Skin epidermis (tissue), 12 donors: ENCODE results near the gene PNN.
A peak's percentile ranks its signal among the peaks of the same experiment; 100 is the strongest.
"Not testable (repeated sequence)": the region's sequence is repeated elsewhere in the genome, so short reads cannot be mapped to it uniquely, and the experiment has no call there.

Experiments used
- H3K27ac ChIP-seq, 21 experiments: fragments of 200-600 bp; sonication (generic) in 11 of 21; one replicate each; pipeline ENCODE4 v1.5.0; 2020; ENCODE audit warnings: mild to moderate bottlenecking in 3 of 21, inconsistent platforms in 2 of 21, moderate library complexity in 2 of 21
- H3K4me3 ChIP-seq, 7 experiments: fragments of 200-600 bp; sonication (generic) in 2 of 7; one replicate each; pipeline ENCODE4 v1.5.0; 2020; ENCODE audit warnings: inconsistent platforms in 2 of 7, mild to moderate bottlenecking in 2 of 7, moderate library complexity in 1 of 7

The PNN gene

DNA sequence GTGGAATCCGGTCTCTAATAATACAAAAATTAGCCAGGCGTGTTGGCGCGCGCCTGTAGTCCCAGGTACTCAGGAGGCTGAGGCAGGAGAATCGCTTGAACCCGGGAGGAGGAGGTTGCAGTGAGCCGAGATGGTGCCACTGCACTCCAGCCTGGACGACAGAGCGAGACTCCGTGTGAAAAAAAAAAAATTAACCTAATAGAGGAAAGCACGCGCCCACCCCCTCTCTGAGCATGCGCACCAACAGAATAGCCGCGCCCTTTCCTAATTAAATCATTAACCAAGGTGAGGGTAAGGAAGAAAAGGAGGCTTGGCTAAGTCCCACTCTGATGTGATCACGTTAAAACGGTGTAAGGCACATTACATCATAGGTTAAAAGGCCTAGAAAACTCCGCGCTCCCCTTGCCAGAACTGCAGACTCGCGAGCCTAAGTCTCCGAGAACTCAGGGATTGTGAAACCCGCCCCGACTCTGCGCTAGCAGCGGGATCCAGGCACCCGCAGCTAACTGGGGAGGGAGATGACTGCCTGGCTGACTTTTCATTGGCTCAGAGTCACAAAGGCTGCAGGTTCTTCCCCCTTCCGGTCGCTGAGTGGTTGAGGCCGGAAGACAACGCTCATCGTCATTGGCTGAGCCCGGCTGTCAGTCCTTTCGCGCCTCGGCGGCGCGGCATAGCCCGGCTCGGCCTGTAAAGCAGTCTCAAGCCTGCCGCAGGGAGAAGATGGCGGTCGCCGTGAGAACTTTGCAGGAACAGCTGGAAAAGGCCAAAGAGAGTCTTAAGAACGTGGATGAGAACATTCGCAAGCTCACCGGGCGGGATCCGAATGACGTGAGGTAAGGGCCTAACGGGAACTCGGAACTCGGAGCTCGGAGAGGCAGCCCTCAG is at the start of gene PNN:
PNN (plus strand) TSS at position 695 of the 885 bp plus-strand sequence; CDS start at position 721, 26 bp downstream.
- H3K27ac ChIP-seq, result peak within 1 kb of the TSS; percentile 74 to 98 (median 93)
- peak within 1 kb of the TSS; percentile 84 to 97 (median 94) for H3K4me3 ChIP-seq

GRCh38 chr14:39137835-39138234 is 37.2 kb upstream of the PNN start:
- H3K4me3 ChIP-seq, H3K27ac ChIP-seq: not testable (repeated sequence)

DNA sequence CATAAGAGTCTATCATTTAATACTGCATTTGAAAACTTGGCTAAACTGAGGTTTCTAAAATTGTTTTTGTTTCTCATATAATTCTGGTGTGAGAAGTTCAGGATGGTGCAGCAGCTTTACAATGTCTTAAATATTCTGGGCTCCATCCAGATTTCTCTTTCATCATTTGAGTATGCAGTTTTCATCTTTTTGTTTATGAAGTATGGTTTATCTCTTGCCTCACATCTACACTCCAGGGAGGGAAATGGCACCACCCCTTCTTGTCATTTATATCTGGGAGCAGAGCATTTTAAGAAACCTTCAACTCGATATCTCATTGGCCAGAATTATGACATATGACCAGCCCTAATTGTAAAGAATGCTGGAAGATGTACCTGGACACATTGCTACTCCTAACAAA is 36.6 kb upstream of the PNN start:
- H3K27ac ChIP-seq, result no peak overlapping the region
- no peak overlapping the region for H3K4me3 ChIP-seq

GRCh38 chr14:39140170-39140569 is 34.9 kb upstream of the PNN start:
- H3K4me3 ChIP-seq, result no peak overlapping the region
- H3K27ac ChIP-seq, result no peak overlapping the region

- not testable (repeated sequence) for H3K4me3 ChIP-seq, H3K27ac ChIP-seq
These were observed 33.4 kb upstream of the PNN start for GRCh38 chr14:39141623-39142022.

- H3K4me3 ChIP-seq, H3K27ac ChIP-seq: not testable (repeated sequence)
These were observed 31.8 kb upstream of the PNN start for GRCh38 chr14:39143226-39143625.

DNA sequence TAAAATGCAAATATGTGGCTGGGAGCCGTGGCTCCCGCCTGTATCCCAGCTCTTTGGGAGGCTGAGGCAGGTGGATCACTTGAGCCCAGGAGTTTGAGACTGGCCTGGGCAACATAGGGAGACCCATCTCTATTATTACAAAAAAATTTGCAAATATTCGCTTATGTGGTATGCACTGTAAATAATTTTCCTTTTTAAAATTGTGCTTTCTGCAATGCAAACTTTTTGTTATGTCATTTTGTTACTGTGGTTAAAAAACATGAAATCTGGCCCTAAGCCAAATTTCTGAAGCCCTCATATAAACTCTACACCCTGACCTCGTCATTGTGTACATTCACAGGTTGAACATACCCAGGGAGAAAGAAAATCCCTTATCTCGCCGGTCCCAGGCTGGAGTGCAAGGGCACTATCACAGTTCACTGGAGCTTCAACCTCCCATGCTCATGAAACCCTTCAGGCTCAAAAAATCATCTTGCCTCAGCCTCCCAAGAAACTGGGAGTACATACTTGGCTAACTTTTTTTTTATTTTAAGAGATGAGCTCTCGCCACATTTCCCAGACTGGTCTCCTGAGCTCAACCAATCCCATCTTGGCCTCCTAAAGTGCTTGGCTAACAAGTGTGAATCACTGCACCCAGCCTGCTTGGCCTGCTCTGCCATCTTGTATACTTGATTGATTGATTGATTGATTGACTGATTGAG is 29.6 kb upstream of the PNN start:
- Histone ChIP-seq H3K4me3 (no peak overlapping the region), H3K27ac (no peak overlapping the region)

- Histone ChIP-seq H3K27ac (no peak overlapping the region), H3K4me3 (no peak overlapping the region)
These were observed 20.4 kb upstream of the PNN start for GRCh38 chr14:39154594-39155189.

DNA sequence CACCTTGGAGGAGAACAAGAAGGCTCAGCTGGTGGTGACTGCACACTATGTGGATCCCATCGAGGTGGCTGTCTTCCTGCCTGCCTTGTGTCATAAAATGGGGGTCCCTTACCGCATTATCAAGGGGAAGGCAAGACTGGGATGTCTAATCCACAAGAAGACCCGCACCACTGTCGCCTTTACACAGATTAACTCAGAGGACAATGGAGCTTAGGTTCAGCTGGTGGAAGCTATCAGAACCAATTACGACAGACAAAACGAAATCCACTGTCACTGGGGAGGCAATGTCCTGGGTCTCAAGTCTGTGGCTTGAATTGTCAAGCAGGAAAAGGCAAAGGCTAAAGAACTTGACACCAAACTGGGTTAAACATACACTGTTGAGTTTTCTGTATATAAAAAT is 17.6 kb upstream of the PNN start:
- Histone ChIP-seq H3K27ac (no peak overlapping the region), H3K4me3 (no peak overlapping the region)

DNA sequence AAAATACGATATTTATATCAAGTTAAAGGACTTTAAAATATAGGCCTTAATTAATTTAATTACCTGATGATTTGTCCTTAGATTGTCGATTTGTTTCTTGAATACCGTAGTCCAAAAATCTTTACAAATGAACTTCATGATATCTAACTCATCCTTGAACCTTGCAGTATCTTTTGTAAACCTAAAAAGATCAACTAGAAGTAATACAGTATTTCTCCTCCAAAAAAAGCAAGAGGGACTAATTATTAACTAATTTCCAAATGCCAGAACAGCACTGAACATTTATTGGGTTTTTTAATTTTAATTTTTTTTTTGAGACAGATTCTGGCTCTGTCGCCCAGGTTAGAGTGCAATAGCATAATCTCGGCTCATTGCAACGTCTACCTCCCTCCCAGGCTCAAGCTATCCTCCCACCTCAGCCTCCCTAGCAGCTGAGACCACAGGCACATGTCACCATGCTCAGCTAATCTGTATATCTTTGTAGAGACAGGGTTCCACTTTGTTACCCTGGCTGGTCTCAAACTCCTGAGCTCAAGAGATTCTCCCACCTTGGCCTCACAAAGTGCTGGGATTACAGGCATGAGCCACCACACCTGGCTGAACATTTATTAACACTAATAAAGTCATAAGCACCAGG is 16.7 kb upstream of the PNN start:
- Histone ChIP-seq H3K4me3 (no peak overlapping the region), H3K27ac (no peak overlapping the region)

GRCh38 chr14:39160494-39160893 is 14.6 kb upstream of the PNN start:
- no peak overlapping the region for H3K27ac ChIP-seq
- no peak overlapping the region for H3K4me3 ChIP-seq

DNA sequence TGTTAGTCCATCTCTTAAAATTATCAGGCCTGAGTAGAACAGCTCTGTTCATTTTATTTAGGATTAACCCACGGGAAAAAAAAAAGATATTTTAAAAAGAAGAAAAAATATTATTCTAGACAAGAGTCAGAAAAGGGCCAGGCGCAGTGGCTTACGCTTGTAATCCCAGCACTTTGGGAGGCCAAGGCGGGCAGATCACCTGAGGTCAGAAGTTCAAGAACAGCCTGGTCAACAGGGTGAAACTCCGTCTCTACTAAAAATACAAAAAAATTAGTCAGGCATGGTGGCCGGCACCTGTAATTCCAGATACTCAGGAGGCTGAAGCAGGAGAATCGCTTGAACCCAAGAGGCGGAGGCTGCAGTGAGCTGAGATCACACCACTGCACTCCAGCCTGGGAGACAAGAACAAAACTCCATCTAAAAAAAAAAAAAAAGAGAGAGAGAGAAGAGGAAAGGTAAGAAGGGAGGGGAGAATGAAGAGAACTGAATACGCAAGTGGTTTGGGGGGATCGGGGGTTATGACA is 7.2 kb upstream of the PNN start:
- not testable (repeated sequence) for H3K4me3 ChIP-seq, H3K27ac ChIP-seq

GRCh38 chr14:39168591-39168990 is 6.5 kb upstream of the PNN start:
- peak overlapping the region in 4 of 7 experiments; percentile 68 to 89 (median 78) for H3K4me3 ChIP-seq
- H3K27ac ChIP-seq, result peak overlapping the region in 1 of 21 experiments; percentile 97

GRCh38 chr14:39169541-39169900 is 5.5 kb upstream of the PNN start:
- Histone ChIP-seq H3K27ac (peak overlapping the region; percentile 78 to 99 (median 96)), H3K4me3 (peak overlapping the region; percentile 65 to 92 (median 75))

DNA sequence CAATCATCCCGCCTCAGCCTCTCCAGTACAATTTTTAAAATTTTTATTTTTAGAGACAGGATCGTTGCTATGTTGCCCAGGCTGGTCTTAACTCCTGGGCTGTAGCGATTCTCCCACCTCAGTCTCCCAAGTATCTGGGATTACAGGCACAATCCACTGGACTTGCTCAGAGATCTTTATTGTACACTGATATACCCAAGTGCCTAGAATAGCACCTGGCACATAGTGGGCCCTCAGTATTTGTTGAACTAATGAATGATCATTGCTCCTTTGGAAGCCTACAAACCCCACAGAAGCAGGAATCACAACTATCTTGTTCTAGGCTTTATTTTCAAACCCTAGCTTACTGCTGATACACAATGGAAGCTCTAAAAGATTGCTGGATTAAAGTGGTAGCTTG is 1.9 kb upstream of the PNN start:
- Histone ChIP-seq H3K4me3 (no peak overlapping the region), H3K27ac (no peak overlapping the region)

DNA sequence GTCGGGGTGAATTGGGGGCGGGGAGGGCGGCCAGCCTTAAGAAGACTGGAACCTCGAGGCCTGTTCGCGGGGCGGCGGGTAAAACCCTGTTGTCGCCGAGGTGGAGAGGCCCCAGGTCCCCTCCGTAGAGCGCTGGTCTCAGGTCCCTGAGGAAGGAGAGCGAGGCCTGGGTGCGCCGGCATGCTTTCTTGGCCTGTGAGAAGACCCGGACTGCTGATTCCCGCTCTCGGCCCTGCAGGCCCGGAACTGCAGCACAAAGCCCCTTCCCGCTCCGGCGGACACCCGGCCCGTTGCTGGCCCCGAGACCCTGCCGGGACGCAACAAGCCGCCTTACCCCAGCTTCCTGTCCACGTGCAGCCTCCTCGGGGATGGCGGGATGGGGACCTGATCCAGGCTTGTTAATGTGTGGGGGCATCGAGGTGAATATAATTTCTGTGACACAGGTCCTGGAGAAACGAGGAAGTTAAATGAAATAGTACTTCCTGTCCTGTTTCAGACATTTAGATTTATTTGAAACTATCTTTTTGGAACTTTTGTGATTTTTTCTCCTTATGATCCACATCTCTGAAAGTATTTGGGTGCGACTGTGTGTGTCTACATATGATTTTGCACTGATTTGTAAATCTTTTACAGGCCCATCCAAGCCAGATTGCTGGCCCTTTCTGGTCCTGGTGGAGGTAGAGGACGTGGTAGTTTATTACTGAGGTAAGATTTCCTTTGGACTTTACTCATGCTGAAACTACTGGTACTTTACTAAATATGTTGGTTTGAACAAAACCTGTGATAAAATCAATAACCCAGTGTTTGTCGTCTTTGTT is 600 bp downstream of the PNN start:
- Histone ChIP-seq H3K4me3 (peak overlapping the region; percentile 84 to 97 (median 94)), H3K27ac (peak overlapping the region; percentile 74 to 98 (median 93))

- Histone ChIP-seq H3K4me3 (peak overlapping the region; percentile 84 to 97 (median 94)), H3K27ac (peak overlapping the region in 14 of 21 experiments; percentile 81 to 96 (median 94))
These were observed 1.5 kb downstream of the PNN start for GRCh38 chr14:39176263-39177167.

GRCh38 chr14:39177168-39177545 is 2.1 kb downstream of the PNN start:
- Histone ChIP-seq H3K4me3 (no peak overlapping the region), H3K27ac (no peak overlapping the region)
